GM12878 (cell line): ENCODE results near the gene SLC1A2.

ENCODE experiments used
- CTCF ChIP-seq, 3 experiments: IDR thresholded peaks in 2 of 3; conservative IDR thresholded peaks in 1 of 3; 2 replicates each; pipeline ENCODE4 v1.5.1; 2011; ENCODE audit warnings: low read depth in 3 of 3, low read length in 3 of 3, mild to moderate bottlenecking in 3 of 3, control low read depth in 2 of 3, moderate library complexity in 2 of 3, inconsistent platforms in 1 of 3, mixed read lengths in 1 of 3; ENCODE audit not compliant: control insufficient read depth in 2 of 3, insufficient read depth in 1 of 3; ENCODE audit errors: extremely low read depth in 1 of 3
- ESRRA ChIP-seq: IDR thresholded peaks from 2 replicates; pipeline ENCODE4 v1.6.1; 2012; ENCODE audit warnings: mild to moderate bottlenecking, low read length, improper control_type of control experiment
- MYC ChIP-seq: IDR thresholded peaks from 2 replicates; pipeline ENCODE4 v1.6.1; 2011; ENCODE audit warnings: mild to moderate bottlenecking, low read length, moderate library complexity, inconsistent platforms; ENCODE audit not compliant: insufficient read depth, insufficient replicate concordance, insufficient read length, severe bottlenecking
- POLR2AphosphoS5 ChIP-seq: IDR thresholded peaks from 2 replicates; pipeline ENCODE4 v1.6.1; 2011; ENCODE audit warnings: mild to moderate bottlenecking, low read length, inconsistent platforms
- RBBP5 ChIP-seq: fragments of 200-600 bp; sonication (generic); conservative IDR thresholded peaks from 2 replicates; pipeline ENCODE4 v1.6.1; 2016
- REST ChIP-seq: IDR thresholded peaks from 2 replicates; pipeline ENCODE4 v1.6.1; 2012; ENCODE audit warnings: mild to moderate bottlenecking, low read depth, low read length
- SREBF1 ChIP-seq: IDR thresholded peaks from 2 replicates; pipeline ENCODE4 v1.6.1; 2012; ENCODE audit warnings: mild to moderate bottlenecking, low read length
- TAF1 ChIP-seq: IDR thresholded peaks from 2 replicates; pipeline ENCODE4 v1.6.1; 2011; ENCODE audit warnings: mild to moderate bottlenecking, low read depth, low read length, borderline replicate concordance
- ZNF207 ChIP-seq: fragments of 450-650 bp; IDR thresholded peaks from 2 replicates; pipeline ENCODE4 v1.6.1; 2014; ENCODE audit warnings: antibody characterized with exemption, mild to moderate bottlenecking, borderline replicate concordance
- ZNF687 ChIP-seq: fragments of 450-650 bp; IDR thresholded peaks from 2 replicates; pipeline ENCODE4 v1.6.1; 2017; ENCODE audit warnings: mild to moderate bottlenecking, moderate library complexity
- TF ChIP-seq, protein P1 (sequence below): IDR thresholded peaks from 2 replicates; pipeline ENCODE4 v1.6.1; 2012; ENCODE audit warnings: low read depth, low read length, improper control_type of control experiment

GRCh38 chr11:35286126-35286525 is 133.2 kb downstream of the SLC1A2 start:
- TF ChIP-seq CTCF (IDR thresholded peaks at IDR 0.05 in 2 of 3, conservative IDR thresholded peaks at IDR 0.05 in 1 of 3; ENCODE audit: control insufficient read depth in 2 of 3, extremely low read depth in 1 of 3, insufficient read depth in 1 of 3, low read depth in 3 of 3, low read length in 3 of 3) (no peak), ESRRA (no peak), SREBF1 (no peak), ZNF207 (no peak), ZNF687 (no peak), TAF1 (no peak), POLR2AphosphoS5 (no peak), REST (no peak), MYC (no peak), RBBP5 (no peak)
- TF ChIP-seq, protein P1, sequence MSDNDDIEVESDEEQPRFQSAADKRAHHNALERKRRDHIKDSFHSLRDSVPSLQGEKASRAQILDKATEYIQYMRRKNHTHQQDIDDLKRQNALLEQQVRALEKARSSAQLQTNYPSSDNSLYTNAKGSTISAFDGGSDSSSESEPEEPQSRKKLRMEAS, result no peak
